Measurements from ENCODE around the gene ANTKMT. TPM values are rescaled to one million over a fixed set of nuclear protein-coding genes. Genes with fewer than 3 reads are reported as not detected.
"Not testable (repeated sequence)": the region's sequence is repeated elsewhere in the genome, so short reads cannot be mapped to it uniquely, and the experiment has no call there.

The ANTKMT gene
- total and polyA plus RNA-seq, 4 donors: 11.7 to 62.8 (median 50.7) TPM

GRCh38 chr16:740764-741505 is 20.0 kb downstream of the ANTKMT start, which contains the start of gene CIAO3:
TSS of gene CIAO3 (minus strand) at chr16:740997. CDS start at chr16:740985, 12 bp downstream.
- peak; percentile 70 to 96 (median 82) for DNase-seq (ENCODE audit: low read depth in 4 of 6, low spot score in 6 of 6)
- Histone ChIP-seq H3K4me3 (ENCODE audit: low read depth, low read length) (peak within 1 kb of the TSS; percentile 89), H3K27me3 (ENCODE audit: control insufficient read depth, insufficient read depth, low read length) (no peaks in the 10 kb centered on the region), H3K27ac (ENCODE audit: low read depth, low read length) (no peak within 1 kb of the TSS), H3K4me1 (ENCODE audit: control insufficient read depth, insufficient read depth, low read length) (peaks cover 18% of the 10 kb centered on the region), H3K9me3 (ENCODE audit: control insufficient read depth, insufficient read depth, low read length) (no peaks in the 10 kb centered on the region), H3K36me3 (ENCODE audit: control insufficient read depth, insufficient read depth, low read length) (peaks cover 36% of the 10 kb centered on the region)
- WGBS (ENCODE audit: insufficient coverage): under 1% methylated on average over 79 of the region's 79 CpGs

GRCh38 chr16:741986-742629 is 21.2 kb downstream of the ANTKMT start:
- no peak overlapping the region for H3K4me3 ChIP-seq (ENCODE audit: low read depth, low read length)
- peaks cover 25% of the 10 kb centered on the region for H3K36me3 ChIP-seq (ENCODE audit: control insufficient read depth, insufficient read depth, low read length)
- no peak overlapping the region for H3K27ac ChIP-seq (ENCODE audit: low read depth, low read length)
- no peaks in the 10 kb centered on the region for H3K27me3 ChIP-seq (ENCODE audit: control insufficient read depth, insufficient read depth, low read length)
- no peaks in the 10 kb centered on the region for H3K9me3 ChIP-seq (ENCODE audit: control insufficient read depth, insufficient read depth, low read length)
- DNase-seq (ENCODE audit: low read depth in 4 of 6, low spot score in 6 of 6): no peak
- peaks cover 18% of the 10 kb centered on the region for H3K4me1 ChIP-seq (ENCODE audit: control insufficient read depth, insufficient read depth, low read length)
- WGBS (ENCODE audit: insufficient coverage): 93% methylated on average over 11 of the region's 15 CpGs

GRCh38 chr16:742894-743293 is 21.9 kb downstream of the ANTKMT start:
- H3K4me1 ChIP-seq (ENCODE audit: control insufficient read depth, insufficient read depth, low read length): peaks cover 18% of the 10 kb centered on the region
- not testable (repeated sequence) for H3K27me3 ChIP-seq (ENCODE audit: control insufficient read depth, insufficient read depth, low read length); H3K4me3 ChIP-seq (ENCODE audit: low read depth, low read length); H3K27ac ChIP-seq (ENCODE audit: low read depth, low read length); H3K9me3 ChIP-seq (ENCODE audit: control insufficient read depth, insufficient read depth, low read length); DNase-seq (ENCODE audit: low read depth in 4 of 6, low spot score in 6 of 6)
- peaks cover 17% of the 10 kb centered on the region for H3K36me3 ChIP-seq (ENCODE audit: control insufficient read depth, insufficient read depth, low read length)
- 83% methylated on average over 6 of the region's 14 CpGs for WGBS (ENCODE audit: insufficient coverage)

- DNase-seq (ENCODE audit: low read depth in 4 of 6, low spot score in 6 of 6): no peak
- WGBS (ENCODE audit: insufficient coverage): 85% methylated on average over 18 of the region's 21 CpGs
- Histone ChIP-seq H3K36me3 (ENCODE audit: control insufficient read depth, insufficient read depth, low read length) (peaks cover 7% of the 10 kb centered on the region), H3K27ac (ENCODE audit: low read depth, low read length) (no peak overlapping the region), H3K4me3 (ENCODE audit: low read depth, low read length) (no peak overlapping the region), H3K9me3 (ENCODE audit: control insufficient read depth, insufficient read depth, low read length) (no peaks in the 10 kb centered on the region), H3K4me1 (ENCODE audit: control insufficient read depth, insufficient read depth, low read length) (peaks cover 18% of the 10 kb centered on the region), H3K27me3 (ENCODE audit: control insufficient read depth, insufficient read depth, low read length) (no peaks in the 10 kb centered on the region)
Measured at GRCh38 chr16:743794-744500, 23.0 kb downstream of the ANTKMT start.

- 20% methylated on average over 2 of the region's 14 CpGs for WGBS (ENCODE audit: insufficient coverage)
- Histone ChIP-seq H3K27ac (ENCODE audit: low read depth, low read length) (no peak overlapping the region), H3K36me3 (ENCODE audit: control insufficient read depth, insufficient read depth, low read length) (no peaks in the 10 kb centered on the region), H3K27me3 (ENCODE audit: control insufficient read depth, insufficient read depth, low read length) (no peaks in the 10 kb centered on the region), H3K9me3 (ENCODE audit: control insufficient read depth, insufficient read depth, low read length) (no peaks in the 10 kb centered on the region), H3K4me3 (ENCODE audit: low read depth, low read length) (no peak overlapping the region), H3K4me1 (ENCODE audit: control insufficient read depth, insufficient read depth, low read length) (peaks cover 8% of the 10 kb centered on the region)
- no peak for DNase-seq (ENCODE audit: low read depth in 4 of 6, low spot score in 6 of 6)
Measured at GRCh38 chr16:745739-746138, 24.8 kb downstream of the ANTKMT start.

- H3K27me3 ChIP-seq (ENCODE audit: control insufficient read depth, insufficient read depth, low read length): peaks cover 4% of the 10 kb centered on the region
- H3K4me1 ChIP-seq (ENCODE audit: control insufficient read depth, insufficient read depth, low read length): peaks cover 3% of the 10 kb centered on the region
- 80% methylated on average over 8 of the region's 13 CpGs for WGBS (ENCODE audit: insufficient coverage)
- no peak for DNase-seq (ENCODE audit: low read depth in 4 of 6, low spot score in 6 of 6)
- H3K9me3 ChIP-seq (ENCODE audit: control insufficient read depth, insufficient read depth, low read length): no peaks in the 10 kb centered on the region
- no peaks in the 10 kb centered on the region for H3K36me3 ChIP-seq (ENCODE audit: control insufficient read depth, insufficient read depth, low read length)
- H3K4me3 ChIP-seq (ENCODE audit: low read depth, low read length): no peak overlapping the region
- no peak overlapping the region for H3K27ac ChIP-seq (ENCODE audit: low read depth, low read length)
Measured at GRCh38 chr16:746637-747036, 25.7 kb downstream of the ANTKMT start.

- Histone ChIP-seq H3K4me3 (ENCODE audit: low read depth, low read length) (no peak overlapping the region), H3K27me3 (ENCODE audit: control insufficient read depth, insufficient read depth, low read length) (peaks cover 9% of the 10 kb centered on the region), H3K27ac (ENCODE audit: low read depth, low read length) (no peak overlapping the region), H3K36me3 (ENCODE audit: control insufficient read depth, insufficient read depth, low read length) (no peaks in the 10 kb centered on the region), H3K4me1 (ENCODE audit: control insufficient read depth, insufficient read depth, low read length) (peaks cover 5% of the 10 kb centered on the region), H3K9me3 (ENCODE audit: control insufficient read depth, insufficient read depth, low read length) (no peaks in the 10 kb centered on the region)
- no peak for DNase-seq (ENCODE audit: low read depth in 4 of 6, low spot score in 6 of 6)
- 78% methylated on average over 33 of the region's 39 CpGs for WGBS (ENCODE audit: insufficient coverage)
Measured at GRCh38 chr16:747978-748746, 27.2 kb downstream of the ANTKMT start.

- no peak overlapping the region for H3K27ac ChIP-seq (ENCODE audit: low read depth, low read length)
- WGBS (ENCODE audit: insufficient coverage): 100% methylated on average over 1 of the region's 6 CpGs
- no peaks in the 10 kb centered on the region for H3K36me3 ChIP-seq (ENCODE audit: control insufficient read depth, insufficient read depth, low read length)
- no peak for DNase-seq (ENCODE audit: low read depth in 4 of 6, low spot score in 6 of 6)
- H3K27me3 ChIP-seq (ENCODE audit: control insufficient read depth, insufficient read depth, low read length): peaks cover 9% of the 10 kb centered on the region
- H3K9me3 ChIP-seq (ENCODE audit: control insufficient read depth, insufficient read depth, low read length): no peaks in the 10 kb centered on the region
- no peak overlapping the region for H3K4me3 ChIP-seq (ENCODE audit: low read depth, low read length)
- peaks cover 5% of the 10 kb centered on the region for H3K4me1 ChIP-seq (ENCODE audit: control insufficient read depth, insufficient read depth, low read length)
Measured at GRCh38 chr16:749010-749409, 28.1 kb downstream of the ANTKMT start.

GRCh38 chr16:750485-750884 is 29.5 kb downstream of the ANTKMT start:
- H3K27ac ChIP-seq (ENCODE audit: low read depth, low read length): no peak overlapping the region
- 53% methylated on average over 9 of the region's 9 CpGs for WGBS (ENCODE audit: insufficient coverage)
- H3K4me1 ChIP-seq (ENCODE audit: control insufficient read depth, insufficient read depth, low read length): peaks cover 5% of the 10 kb centered on the region
- H3K27me3 ChIP-seq (ENCODE audit: control insufficient read depth, insufficient read depth, low read length): peaks cover 9% of the 10 kb centered on the region
- H3K9me3 ChIP-seq (ENCODE audit: control insufficient read depth, insufficient read depth, low read length): no peaks in the 10 kb centered on the region
- no peak for DNase-seq (ENCODE audit: low read depth in 4 of 6, low spot score in 6 of 6)
- no peaks in the 10 kb centered on the region for H3K36me3 ChIP-seq (ENCODE audit: control insufficient read depth, insufficient read depth, low read length)
- no peak overlapping the region for H3K4me3 ChIP-seq (ENCODE audit: low read depth, low read length)
